Upper lobe of left lung (tissue), 4 donors: Measurements from ENCODE around the gene PARVA.

Source experiments
- CTCF ChIP-seq, 6 experiments: fragments of 450-650 bp in 4 of 6; fragments of 200-600 bp in 2 of 6; sonication (generic) in 2 of 6; IDR thresholded peaks; one replicate each; pipeline ENCODE4 v1.5.1; 2016 to 2019; ENCODE audit warnings: antibody characterized with exemption in 6 of 6
- EP300 ChIP-seq, 4 donors: sonication (generic); formaldehyde crosslinking; IDR thresholded peaks; one replicate each; pipeline ENCODE4 v1.5.1; 2017; ENCODE audit warnings: antibody characterized with exemption in 4 of 4, control low read depth in 2 of 4
- POLR2A ChIP-seq, 4 donors: fragments of 450-650 bp; IDR thresholded peaks; one replicate each; pipeline ENCODE4 v1.5.1; 2016 to 2017; ENCODE audit warnings: antibody characterized with exemption in 4 of 4, mild to moderate bottlenecking in 2 of 4
- POLR2AphosphoS5 ChIP-seq, 2 donors: sonication (generic); formaldehyde crosslinking; IDR thresholded peaks; one replicate each; pipeline ENCODE4 v1.5.1; 2017; ENCODE audit warnings: antibody characterized with exemption in 2 of 2

- no peak for TF ChIP-seq CTCF (IDR thresholded peaks at IDR 0.05)
- TF ChIP-seq EP300 (IDR thresholded peaks at IDR 0.05): no peak
- TF ChIP-seq POLR2AphosphoS5 (IDR thresholded peaks at IDR 0.05): no peak
- TF ChIP-seq POLR2A (IDR thresholded peaks at IDR 0.05): no peak
These were observed 83.1 kb downstream of the PARVA start for GRCh38 chr11:12460466-12460865.
